Measurements from ENCODE around the gene NRXN3. TPM values are rescaled to one million over a fixed set of nuclear protein-coding genes. Genes with fewer than 3 reads are reported as not detected.

NRXN3 gene
- total RNA-seq, 1 donor from 2014 or later = 0.07 TPM

DNA sequence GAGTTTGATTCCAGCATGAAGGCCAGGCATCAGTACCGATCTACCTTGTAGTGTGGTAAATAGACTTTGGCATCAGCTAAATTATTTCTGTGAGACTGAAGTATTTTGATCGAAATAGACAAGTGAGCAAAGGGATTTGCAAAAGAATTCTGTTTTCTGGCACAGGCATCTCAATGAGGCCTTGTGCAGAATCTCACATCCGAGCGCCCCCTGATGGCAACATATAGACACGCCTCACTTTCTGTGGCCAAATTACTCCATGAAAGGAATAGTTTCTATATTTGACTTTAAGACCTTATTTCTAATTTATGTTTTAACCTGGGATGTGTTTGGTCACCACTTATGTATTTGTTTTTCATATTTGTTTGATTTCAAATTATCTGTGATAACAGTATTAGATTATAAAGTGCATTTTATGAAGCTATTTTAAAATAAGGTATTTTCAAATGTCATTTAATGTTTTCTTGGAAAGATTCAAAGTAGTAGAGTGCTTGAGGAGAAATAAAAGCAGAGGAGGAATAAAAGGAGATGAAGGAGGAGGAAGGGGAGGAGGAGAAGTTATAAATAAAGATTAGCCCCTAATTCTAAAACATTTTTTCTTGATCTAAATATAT is 731.9 kb downstream of the NRXN3 start:
- DNase-seq (ENCODE audit: low read depth, low spot score) = no peak

DNA sequence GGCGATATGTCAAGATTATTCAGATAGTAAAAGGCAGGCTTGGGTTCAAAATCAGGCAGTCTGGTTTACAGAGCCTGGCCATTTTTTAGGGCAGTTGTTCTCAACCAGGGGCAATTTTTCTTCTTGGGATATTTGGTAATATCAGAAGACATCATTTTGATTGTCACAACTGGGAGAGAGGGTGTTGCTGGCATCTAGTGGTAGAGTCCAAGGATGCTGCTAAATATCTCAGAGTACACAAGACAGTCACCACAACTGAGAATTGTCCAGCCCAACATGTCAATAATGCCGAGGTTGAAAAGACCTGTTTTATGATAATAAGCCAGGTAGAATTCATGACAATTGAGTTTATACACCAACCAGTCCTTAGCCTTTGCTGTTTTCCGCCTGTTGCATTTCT is 733.9 kb downstream of the NRXN3 start:
- no peak for DNase-seq (ENCODE audit: low read depth, low spot score)

DNA sequence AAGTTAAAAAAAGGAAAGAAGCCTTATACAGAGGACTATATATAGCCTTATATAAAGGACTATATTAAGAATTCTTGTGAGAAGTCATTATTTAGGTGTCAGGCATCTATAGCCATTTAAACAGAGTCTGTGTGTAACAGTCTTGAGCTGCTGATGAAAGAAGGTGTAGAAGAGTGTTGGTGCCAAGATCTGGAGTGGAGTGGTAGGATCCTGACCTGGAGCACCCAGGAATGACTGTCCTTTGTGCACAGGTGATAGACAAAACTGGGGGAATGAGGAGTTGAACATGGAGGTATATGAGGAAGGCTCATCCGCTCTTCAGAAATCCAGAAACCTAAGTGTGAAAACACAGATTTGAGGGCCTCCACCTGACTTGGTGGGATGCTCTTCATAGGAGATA is 747.3 kb downstream of the NRXN3 start:
- no peak for DNase-seq (ENCODE audit: low read depth, low spot score)

- peak; percentile 92 for DNase-seq (ENCODE audit: low read depth, low spot score)
These were observed 751.7 kb downstream of the NRXN3 start for GRCh38 chr14:78921856-78922255.

DNA sequence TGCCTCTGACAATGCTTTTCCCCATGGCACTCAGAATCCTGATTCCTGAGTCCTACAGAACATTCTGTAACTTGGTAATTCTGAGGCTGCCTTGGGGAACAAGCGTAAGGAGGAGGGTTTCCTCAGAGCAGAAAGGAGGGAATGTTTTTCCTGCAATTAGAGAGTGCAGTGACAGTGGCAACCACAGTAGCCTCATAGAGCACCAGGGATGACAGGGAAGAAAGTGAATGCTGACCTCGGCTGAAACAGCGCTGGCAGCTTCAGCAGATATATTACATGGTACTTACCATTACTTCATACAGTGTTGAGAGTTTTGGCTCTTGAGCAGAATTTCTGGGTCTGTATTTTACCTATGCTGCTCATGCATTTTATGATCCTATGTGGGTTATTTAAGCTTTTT is 757.1 kb downstream of the NRXN3 start:
- no peak for DNase-seq (ENCODE audit: low read depth, low spot score)

DNA sequence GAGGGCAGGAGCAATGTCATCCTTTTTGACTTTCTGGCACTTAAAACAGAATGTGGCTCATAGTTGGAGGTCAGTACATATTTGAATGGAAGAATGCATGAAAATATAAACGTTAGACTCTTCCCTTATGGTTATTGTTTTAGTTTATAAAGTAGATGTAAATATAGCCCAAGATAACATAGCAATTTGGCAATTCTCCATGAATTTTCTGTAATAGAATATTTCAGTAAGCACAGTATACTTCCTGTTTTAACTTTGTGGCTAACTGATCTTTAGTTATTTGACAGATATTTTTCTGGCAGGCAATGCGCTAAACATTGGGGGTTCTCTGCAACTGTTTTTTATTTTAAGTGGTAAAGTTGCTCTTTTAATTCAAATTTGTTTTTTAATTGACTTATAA is 763.0 kb downstream of the NRXN3 start:
- no peak for DNase-seq (ENCODE audit: low read depth, low spot score)

DNA sequence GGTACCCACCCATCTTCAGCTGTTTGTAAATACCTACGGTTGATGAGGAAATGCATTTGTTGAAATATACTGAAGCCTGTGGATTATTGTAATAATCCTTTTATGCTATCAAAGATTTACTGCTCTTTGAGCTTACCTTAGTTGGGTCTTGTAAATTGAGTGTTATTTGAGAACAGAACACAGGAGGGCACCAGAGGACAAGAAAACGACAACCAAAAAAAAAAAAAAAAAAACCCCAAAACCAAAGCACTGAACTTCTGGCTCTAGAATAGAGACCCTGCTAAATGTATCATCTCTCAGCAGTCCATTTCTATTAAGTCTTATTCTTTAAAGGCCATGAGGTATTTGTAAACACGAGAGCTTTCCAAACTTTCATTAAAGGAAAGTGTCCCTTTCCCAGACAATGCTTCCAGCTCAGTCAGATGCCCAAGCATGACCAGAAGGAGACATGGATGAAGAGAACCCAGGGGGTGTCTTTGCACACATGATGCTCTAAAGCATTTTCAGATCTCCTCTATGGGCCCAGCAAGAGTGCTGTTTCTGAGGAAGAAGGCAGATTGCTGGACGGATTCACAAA is 763.9 kb downstream of the NRXN3 start:
- no peak for DNase-seq (ENCODE audit: low read depth, low spot score)

GRCh38 chr14:78946949-78947348 is 776.8 kb downstream of the NRXN3 start:
- DNase-seq (ENCODE audit: low read depth, low spot score) = no peak

GRCh38 chr14:78947681-78948080 is 777.5 kb downstream of the NRXN3 start:
- DNase-seq (ENCODE audit: low read depth, low spot score) = no peak

DNA sequence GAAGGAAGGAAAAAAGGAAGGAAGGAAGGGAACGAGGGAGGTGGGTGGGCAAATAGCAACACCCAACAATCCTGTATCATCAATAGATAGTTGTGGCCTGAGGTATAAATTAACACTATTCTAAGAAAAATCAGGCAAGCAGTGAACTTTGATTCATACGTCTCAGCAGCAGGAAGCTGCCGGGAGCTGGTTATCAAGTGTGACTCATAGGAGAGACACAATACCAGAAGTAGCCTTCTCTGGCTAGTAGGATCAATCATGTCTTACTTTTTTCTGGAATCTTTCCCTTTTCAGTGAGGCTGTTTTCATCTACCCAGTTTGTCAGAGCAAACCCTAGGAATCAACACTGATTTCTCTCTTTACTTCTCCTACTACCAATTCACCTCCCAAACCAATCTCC is 780.5 kb downstream of the NRXN3 start:
- DNase-seq (ENCODE audit: low read depth, low spot score) = peak; percentile 64

DNA sequence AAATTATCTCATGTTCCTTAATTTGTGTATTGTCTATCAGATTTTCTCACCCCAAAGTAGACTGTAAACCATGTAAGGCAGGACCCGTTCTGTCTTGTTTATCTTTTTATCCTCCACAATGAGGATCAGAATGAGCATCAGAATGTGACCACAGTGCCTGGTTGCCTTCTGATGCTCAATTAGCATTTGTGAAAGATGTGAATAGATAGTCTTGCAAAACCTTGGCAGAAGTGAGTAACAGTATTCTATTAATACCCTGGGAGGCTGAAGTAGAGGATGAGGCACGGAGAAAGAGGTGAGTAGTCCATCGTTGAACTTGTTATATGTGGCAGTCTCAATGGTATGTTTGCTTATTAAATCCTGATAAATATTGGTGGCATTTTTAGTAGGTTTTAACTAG is 781.4 kb downstream of the NRXN3 start:
- no peak for DNase-seq (ENCODE audit: low read depth, low spot score)

- peak; percentile 57 for DNase-seq (ENCODE audit: low read depth, low spot score)
These were observed 789.6 kb downstream of the NRXN3 start for GRCh38 chr14:78959674-78960264.

DNA sequence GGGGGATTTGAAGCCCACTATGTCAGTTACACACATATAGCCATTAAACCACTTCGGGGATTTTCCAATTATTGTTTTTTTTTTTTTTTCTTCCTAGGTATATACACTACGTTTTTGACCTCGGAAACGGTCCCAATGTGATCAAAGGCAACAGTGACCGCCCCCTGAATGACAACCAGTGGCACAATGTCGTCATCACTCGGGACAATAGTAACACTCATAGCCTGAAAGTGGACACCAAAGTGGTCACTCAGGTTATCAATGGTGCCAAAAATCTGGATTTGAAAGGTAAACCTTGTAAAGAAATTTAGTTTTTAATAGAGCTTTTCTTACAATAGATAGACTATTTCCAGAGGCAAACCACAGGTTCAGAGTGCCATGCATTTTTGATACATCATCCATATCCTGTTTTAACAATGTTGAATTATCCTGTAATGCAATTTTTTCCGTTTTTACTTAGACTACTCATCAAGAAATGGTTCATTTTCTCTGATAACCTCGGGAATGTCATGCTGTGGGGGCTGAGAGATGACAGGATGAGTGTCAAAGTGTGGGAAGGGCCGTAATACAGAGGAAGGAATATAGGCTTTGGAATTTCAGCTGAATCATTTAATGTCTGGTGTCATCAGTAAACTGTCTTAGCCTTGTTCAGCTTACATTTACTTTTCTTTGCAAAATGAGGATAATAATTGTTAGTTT is 797.1 kb downstream of the NRXN3 start:
- peak; percentile 32 for DNase-seq (ENCODE audit: low read depth, low spot score)

DNA sequence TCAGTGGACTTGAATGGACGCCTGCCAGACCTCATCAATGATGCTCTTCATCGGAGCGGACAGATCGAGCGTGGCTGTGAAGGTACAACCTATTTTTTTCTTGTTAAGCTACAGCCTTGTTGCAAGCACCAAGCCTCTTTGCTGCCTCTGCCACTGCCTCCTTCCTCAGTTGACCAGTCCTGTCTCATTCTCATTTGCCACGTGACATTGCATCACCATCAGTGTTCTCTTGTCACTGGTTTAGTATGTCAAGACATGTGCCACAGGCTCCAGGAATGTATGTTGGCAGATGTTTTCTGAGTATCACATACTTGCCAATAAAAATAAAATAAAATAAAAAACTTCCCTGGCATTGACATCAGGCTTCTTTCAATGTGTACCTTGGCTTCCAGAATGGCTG is 798.1 kb downstream of the NRXN3 start:
- DNase-seq (ENCODE audit: low read depth, low spot score) = no peak

DNA sequence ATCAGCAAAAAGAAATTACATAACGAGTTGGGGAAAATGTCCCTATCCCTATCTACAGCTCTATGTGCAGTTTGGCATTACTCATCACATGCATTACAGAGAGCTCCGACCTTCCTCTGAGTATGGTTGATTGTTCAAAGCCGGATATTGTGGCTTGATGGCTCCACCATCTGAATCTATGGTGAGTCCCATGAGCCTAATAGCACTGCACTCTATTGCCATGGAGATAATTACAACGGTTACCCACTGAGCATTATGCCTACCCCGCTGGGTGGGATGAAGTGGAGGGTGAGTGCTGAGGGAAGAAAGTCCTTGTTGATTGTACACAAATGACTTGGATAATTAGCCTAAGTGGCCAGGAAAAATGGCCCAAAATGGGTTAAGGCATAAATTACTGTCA is 800.5 kb downstream of the NRXN3 start:
- DNase-seq (ENCODE audit: low read depth, low spot score) = no peak

GRCh38 chr14:78972440-78972839 is 802.3 kb downstream of the NRXN3 start:
- DNase-seq (ENCODE audit: low read depth, low spot score) = no peak

DNA sequence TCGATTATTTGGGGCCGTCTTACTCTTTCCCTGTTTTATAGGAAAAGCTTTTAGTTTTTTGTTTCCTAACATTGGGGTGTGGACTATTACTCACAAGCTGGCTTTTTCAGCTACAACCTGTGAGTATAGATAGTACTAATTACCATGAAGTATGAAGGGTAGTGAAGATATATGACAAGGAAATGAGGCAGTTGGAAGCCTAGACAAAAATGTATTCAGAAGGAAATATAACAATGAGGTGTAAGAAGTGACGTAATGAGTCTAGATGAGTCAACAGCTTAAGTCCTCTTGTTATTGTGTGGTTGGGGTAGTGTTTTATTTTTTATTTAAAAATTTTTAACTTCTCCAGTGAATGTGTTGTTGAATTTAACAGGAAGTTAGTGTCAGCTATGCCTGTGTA is 804.5 kb downstream of the NRXN3 start:
- peak; percentile 87 for DNase-seq (ENCODE audit: low read depth, low spot score)

- no peak for DNase-seq (ENCODE audit: low read depth, low spot score)
These were observed 805.6 kb downstream of the NRXN3 start for GRCh38 chr14:78975734-78976133.

- no peak for DNase-seq (ENCODE audit: low read depth, low spot score)
These were observed 808.7 kb downstream of the NRXN3 start for GRCh38 chr14:78978896-78979295.

DNA sequence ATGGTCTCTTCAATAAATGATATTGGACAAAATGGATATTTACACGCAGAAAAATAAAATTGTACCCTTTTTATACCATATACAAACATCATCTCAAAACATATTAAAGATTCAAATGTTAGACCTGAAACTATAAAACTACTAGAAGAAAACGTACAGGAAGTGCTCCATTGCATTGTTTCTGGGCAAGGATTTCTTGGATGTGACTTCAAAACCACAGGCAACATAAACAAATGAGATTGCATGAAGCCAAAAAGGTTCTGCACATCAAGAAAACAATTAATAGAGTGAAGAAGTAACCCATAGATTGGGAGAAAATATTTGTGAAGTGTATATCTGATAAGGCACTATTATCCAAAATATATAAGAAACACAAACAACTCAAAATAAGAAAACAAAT is 812.4 kb downstream of the NRXN3 start:
- no peak for DNase-seq (ENCODE audit: low read depth, low spot score)

DNA sequence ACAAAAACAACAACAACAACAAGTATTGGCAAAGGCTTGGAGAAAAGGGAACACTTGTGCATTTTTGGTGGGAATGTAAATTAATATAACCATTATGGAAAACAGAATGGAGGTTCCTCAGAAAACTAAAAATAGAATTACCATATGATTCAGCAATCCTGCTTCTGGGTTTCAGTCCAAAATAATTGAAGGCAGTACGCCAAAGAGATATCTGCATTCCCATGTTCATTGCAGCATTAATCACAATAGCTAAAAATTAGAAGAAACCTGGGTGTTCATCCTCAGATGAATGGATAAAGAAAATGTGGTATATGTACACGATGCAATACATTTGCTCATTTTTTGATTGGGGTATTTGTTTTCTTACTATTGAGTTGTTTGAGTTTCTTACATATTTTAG is 813.0 kb downstream of the NRXN3 start:
- no peak for DNase-seq (ENCODE audit: low read depth, low spot score)

DNA sequence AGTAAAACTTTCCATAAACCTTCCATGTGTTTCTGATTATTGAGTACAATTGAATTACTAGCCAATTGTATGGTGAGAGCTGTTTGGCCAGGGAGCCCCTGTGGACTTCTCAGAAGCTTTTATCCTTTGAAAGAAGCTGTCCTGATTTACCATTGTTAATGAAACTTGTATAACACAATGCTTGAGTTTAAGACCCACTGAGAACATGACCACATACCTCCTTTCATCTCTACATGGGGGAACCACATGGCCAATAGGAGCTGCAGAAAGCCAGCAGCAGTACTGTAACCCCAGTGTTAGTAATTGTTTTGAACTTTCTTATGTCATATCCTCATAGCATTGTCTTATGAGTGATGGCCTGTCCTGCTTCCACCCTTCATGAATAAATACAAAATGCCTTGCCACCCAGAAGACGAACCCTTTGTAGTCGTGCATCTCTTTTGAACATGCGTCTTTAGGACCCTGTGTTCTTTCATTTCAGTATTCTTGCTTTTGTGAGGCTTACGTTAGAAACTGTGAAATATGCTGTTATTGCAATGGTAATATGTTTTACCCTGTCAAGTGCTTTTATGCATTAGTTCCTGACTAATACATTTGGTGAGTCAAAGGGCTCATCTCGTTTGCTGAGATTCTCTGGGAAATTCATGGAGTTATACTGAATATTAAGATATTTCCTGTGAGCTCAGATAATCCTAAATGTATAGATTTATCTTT is 815.7 kb downstream of the NRXN3 start:
- DNase-seq (ENCODE audit: low read depth, low spot score) = peak; percentile 10

Measured in pulmonary artery endothelial cell (primary cell).